AML-193 (cell line): ENCODE data around the gene FERD3L.
A peak's percentile ranks its signal among the peaks of the same experiment; 100 is the strongest.
"Not testable (repeated sequence)": the region's sequence is repeated elsewhere in the genome, so short reads cannot be mapped to it uniquely, and the experiment has no call there.

Experiments
- DNase-seq, 2 experiments: peaks; one replicate each; lab custom pipeline; 2025; lab: John Stamatoyannopoulos, UW

FERD3L gene

GRCh38 chr7:19144661-19145433 is at the start of gene FERD3L:
Gene FERD3L (minus strand): TSS chr7:19145421. CDS start chr7:19145362, 59 bp downstream.
- no peak for DNase-seq

GRCh38 chr7:19194417-19194816 is 49.2 kb upstream of the FERD3L start:
- DNase-seq, result not testable (repeated sequence)

GRCh38 chr7:19181634-19182033 is 36.4 kb upstream of the FERD3L start:
- no peak for DNase-seq

- no peak for DNase-seq
Measured at GRCh38 chr7:19178595-19178994, 33.4 kb upstream of the FERD3L start.

- DNase-seq, result peak in 1 of 2 experiments; percentile 18
Measured at GRCh38 chr7:19177269-19177668, 32.0 kb upstream of the FERD3L start.

- no peak for DNase-seq
Measured at GRCh38 chr7:19175241-19175640, 30.0 kb upstream of the FERD3L start.

GRCh38 chr7:19161671-19162070 is 16.4 kb upstream of the FERD3L start:
- no peak for DNase-seq

GRCh38 chr7:19146699-19147098 is 1.5 kb upstream of the FERD3L start:
- no peak for DNase-seq

GRCh38 chr7:19145434-19146115 is 354 bp upstream of the FERD3L start:
- no peak for DNase-seq

GRCh38 chr7:19143881-19144574 is 1.2 kb downstream of the FERD3L start:
- DNase-seq, result no peak

- no peak for DNase-seq
Measured at GRCh38 chr7:19139706-19140327, 5.4 kb downstream of the FERD3L start.

GRCh38 chr7:19133886-19134285 is 11.3 kb downstream of the FERD3L start:
- no peak for DNase-seq

GRCh38 chr7:19133390-19133789 is 11.8 kb downstream of the FERD3L start:
- no peak for DNase-seq

- DNase-seq, result no peak
Measured at GRCh38 chr7:19128856-19129255, 16.4 kb downstream of the FERD3L start.

- peak; percentile 3 to 11 for DNase-seq
Measured at GRCh38 chr7:19121977-19122588, 23.1 kb downstream of the FERD3L start.

- no peak for DNase-seq
Measured at GRCh38 chr7:19119870-19120486, 25.2 kb downstream of the FERD3L start.

- DNase-seq, result no peak
Measured at GRCh38 chr7:19119372-19119771, 25.8 kb downstream of the FERD3L start.

- DNase-seq, result no peak
Measured at GRCh38 chr7:19118636-19119371, 26.4 kb downstream of the FERD3L start.

- no peak for DNase-seq
Measured at GRCh38 chr7:19117870-19118608, 27.2 kb downstream of the FERD3L start.
